C4-2B (cell line): ENCODE data around the gene SPAG4.
A peak's percentile ranks its signal among the peaks of the same experiment; 100 is the strongest.

Source experiments
- H3K27ac ChIP-seq: fragments of 450-650 bp; 2 replicates; pipeline ENCODE4 v1.5.1; 2017
- ZFX ChIP-seq: fragments of 450-650 bp; IDR thresholded peaks from 2 replicates; pipeline ENCODE4 v1.6.1; 2017
- TF ChIP-seq, protein P1 (sequence below): fragments of 450-650 bp; conservative IDR thresholded peaks from 2 replicates; pipeline ENCODE4 v1.5.1; 2017; ENCODE audit warnings: mild to moderate bottlenecking

Gene SPAG4

DNA sequence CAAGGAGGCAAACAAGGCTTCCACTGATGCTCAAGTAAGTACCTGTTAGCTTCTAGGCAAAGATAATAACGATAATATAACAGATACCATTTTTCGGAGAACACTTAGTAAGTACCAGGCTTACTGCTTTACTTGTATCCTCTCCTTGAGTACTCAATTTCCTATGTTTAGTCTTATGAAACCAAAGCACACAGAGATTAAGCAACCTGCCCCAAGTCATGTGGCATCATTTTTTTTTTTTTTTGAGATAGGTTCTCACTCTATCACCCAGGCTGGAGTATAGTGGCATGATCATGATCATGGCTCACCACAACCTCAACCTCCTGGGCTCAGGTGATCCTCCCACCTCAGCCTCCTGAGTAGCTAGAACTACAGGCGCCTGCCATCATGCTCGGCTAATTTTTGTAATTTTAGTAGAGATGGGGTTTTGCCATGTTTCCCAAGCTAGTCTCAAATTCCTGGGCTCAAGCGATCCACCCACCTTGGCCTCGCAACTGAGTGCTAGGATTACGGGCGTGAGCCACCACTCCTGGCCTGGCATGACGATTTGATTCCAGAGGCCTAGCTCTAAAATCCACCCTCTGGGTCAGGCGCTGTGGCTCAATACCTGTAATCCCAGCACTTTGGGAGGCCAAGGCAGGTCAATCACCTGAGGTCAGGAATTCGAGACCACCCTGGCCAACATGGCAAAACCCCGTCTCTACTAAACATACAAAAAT, 14.0 kb downstream of the SPAG4 start:
- no peak overlapping the region for H3K27ac ChIP-seq
- TF ChIP-seq ZFX: no peak
- TF ChIP-seq, protein P1, sequence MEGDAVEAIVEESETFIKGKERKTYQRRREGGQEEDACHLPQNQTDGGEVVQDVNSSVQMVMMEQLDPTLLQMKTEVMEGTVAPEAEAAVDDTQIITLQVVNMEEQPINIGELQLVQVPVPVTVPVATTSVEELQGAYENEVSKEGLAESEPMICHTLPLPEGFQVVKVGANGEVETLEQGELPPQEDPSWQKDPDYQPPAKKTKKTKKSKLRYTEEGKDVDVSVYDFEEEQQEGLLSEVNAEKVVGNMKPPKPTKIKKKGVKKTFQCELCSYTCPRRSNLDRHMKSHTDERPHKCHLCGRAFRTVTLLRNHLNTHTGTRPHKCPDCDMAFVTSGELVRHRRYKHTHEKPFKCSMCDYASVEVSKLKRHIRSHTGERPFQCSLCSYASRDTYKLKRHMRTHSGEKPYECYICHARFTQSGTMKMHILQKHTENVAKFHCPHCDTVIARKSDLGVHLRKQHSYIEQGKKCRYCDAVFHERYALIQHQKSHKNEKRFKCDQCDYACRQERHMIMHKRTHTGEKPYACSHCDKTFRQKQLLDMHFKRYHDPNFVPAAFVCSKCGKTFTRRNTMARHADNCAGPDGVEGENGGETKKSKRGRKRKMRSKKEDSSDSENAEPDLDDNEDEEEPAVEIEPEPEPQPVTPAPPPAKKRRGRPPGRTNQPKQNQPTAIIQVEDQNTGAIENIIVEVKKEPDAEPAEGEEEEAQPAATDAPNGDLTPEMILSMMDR: no peak

DNA sequence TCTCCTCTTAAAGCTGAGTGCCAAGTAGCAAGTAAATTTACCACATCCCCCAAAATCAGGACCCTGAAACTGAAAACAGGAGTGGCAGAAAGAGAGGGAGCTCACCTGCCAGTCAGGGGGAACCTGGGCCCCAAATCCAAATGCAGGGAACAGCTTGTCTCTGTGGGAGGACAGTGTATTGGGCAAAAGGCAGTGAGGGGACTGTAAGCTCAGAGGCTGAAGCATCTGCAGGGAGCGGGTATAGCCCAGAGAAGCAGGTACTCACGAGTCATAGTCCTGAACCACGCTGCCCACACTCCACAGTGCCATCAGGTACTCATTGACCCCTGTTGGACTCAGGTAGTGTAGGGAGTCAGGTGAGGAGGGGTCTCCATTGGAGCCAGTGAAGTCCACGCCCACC, 15.0 kb downstream of the SPAG4 start:
- no peak overlapping the region for H3K27ac ChIP-seq
- no peak for TF ChIP-seq ZFX
- TF ChIP-seq, protein P1: no peak

DNA sequence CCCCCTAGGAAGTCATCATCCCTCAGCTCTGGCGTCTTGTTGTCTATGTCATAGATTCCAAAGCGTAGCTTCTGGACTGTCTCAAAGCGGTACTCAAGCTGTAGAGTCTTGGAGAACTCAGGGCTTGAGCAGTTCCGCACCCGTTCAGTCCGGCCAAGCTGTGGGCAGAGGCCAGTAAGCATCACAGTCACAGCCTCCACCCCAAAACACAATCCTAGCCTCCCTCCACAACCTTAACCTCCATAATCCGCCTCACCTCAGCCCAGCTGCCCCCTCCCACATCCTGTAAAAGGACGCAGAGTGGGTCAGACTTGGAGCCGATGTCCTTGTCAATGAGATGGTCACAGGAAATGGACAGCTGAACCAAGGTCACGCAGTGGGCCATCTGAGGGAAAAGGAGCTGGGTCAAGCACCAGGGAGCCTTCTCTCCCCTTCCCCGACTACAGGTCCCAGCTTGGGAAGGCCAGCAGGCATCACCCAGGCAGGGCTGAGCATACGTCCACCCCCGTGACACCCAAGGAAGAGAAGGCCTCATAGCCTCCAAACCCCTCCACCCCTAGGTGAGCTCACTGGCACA, 17.0 kb downstream of the SPAG4 start:
- H3K27ac ChIP-seq: no peak overlapping the region
- TF ChIP-seq ZFX: no peak
- TF ChIP-seq, protein P1: no peak

DNA sequence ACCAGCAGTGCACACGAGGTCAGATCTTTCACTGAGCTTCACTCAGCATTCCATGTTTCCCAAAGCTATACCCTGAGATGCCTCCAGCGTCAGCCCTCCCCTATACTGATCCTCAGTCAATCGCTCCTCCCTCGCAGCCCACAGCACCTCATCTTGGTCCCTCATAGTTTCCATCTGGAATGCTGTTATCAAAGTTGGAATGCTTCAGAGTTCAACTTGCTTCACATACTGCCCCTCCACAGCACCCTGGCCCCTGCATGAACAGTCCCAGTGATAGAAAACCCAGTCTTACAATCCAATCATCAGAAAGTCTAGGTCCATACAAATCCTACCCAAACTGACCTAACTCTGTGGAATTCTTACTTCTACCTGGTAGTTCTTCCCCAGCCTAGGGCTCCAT, 20.0 kb downstream of the SPAG4 start:
- peak overlapping the region; percentile 20 for H3K27ac ChIP-seq
- TF ChIP-seq, protein P1: no peak
- TF ChIP-seq ZFX: no peak

DNA sequence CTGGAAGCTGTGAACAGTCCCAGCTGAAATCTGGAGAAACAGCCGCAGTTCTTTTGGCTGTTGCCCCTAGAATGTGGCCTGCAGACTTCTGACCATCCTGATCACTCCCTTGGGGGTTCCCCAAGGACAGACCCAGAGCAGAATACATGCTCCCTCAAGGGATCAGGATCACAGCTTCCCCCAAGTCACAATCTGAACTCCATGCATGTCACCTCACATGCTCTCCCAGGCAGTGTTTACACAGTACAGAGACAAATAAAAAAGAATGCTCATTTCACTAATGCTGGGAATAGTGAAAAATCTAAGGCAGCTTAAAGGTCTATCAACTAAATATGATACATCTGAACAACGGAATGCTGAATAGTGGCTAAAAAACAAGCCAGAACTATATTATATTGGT, 20.5 kb downstream of the SPAG4 start:
- peak overlapping the region; percentile 20 for H3K27ac ChIP-seq
- TF ChIP-seq ZFX: no peak
- TF ChIP-seq, protein P1: no peak

DNA sequence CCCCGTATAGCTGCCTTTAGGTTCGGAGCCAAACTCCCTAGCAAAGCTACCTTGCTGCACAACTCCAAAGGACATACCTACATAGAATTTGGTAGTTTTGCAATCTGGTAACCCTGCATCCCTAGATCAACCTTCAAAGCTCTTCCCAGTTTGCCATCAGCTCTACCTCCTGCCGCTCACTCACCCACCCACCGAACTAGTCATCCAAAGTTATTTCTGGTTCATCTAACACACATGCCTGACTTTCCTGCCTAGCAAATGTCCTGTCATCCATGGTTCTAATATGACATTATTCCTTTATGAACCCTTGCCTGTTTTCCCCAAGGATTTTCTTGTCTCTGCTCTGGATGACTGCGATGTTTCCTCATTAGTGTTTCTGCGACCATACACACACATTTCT, 21.6 kb downstream of the SPAG4 start:
- H3K27ac ChIP-seq: no peak overlapping the region
- no peak for TF ChIP-seq ZFX
- TF ChIP-seq, protein P1: no peak

DNA sequence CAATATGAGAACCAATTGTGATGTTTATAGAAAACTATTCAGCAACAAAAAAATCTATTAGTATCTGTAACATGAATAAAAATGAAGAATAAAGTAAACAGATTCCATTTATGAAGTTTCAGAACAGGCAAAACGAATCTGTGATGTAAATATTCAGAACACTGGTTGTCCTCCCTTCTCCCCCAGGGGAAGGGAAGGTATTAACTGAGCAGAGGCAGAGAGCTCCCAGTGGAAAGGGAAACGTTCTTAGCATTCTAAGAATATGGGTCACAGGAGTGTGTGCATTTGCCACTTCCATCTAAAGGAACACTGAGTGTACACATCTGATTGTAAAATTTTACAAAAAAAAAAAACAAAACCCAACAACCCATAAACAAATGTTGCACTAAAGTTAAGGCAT, 23.1 kb downstream of the SPAG4 start:
- TF ChIP-seq, protein P1: no peak
- no peak for TF ChIP-seq ZFX

More for the DNA sequence above, 23.1 kb downstream of the SPAG4 start:
- H3K27ac ChIP-seq: no peak overlapping the region
